Gastroesophageal sphincter (tissue), 4 donors: Measurements from ENCODE around the gene SLC25A13. TPM values are rescaled to one million over a fixed set of nuclear protein-coding genes. Genes with fewer than 3 reads are reported as not detected.

ENCODE experiments used
- ATAC-seq: fragments of 150-250 bp; one replicate; pipeline ENCODE4 v1.9.1; 2016; ENCODE audit warnings: mild to moderate bottlenecking, moderate library complexity
- H3K27ac ChIP-seq, 4 donors: fragments of 200-600 bp; sonication (generic) in 3 of 4; 1 replicate in 3 of 4; 2 replicates in 1 of 4; pipeline ENCODE4 v1.5.1; 2016 to 2019
- H3K27me3 ChIP-seq: fragments of 200-600 bp; sonication (generic); one replicate; pipeline ENCODE4 v1.5.1; 2019
- H3K36me3 ChIP-seq, 2 donors: fragments of 200-600 bp; sonication (generic); one replicate each; pipeline ENCODE4 v1.5.1; 2019; ENCODE audit warnings: control low read depth in 1 of 2
- H3K4me1 ChIP-seq, 3 donors: fragments of 200-600 bp; sonication (generic); 1 replicate in 2 of 3; 2 replicates in 1 of 3; pipeline ENCODE4 v1.5.1; 2016 to 2019; ENCODE audit warnings: control low read depth in 2 of 3
- H3K4me3 ChIP-seq, 2 donors: fragments of 200-600 bp; sonication (generic); one replicate each; pipeline ENCODE4 v1.5.1; 2019; ENCODE audit warnings: mild to moderate bottlenecking in 1 of 2, moderate library complexity in 1 of 2
- H3K9me3 ChIP-seq, 3 donors: fragments of 200-600 bp; sonication (generic); one replicate each; pipeline ENCODE4 v1.5.1; 2017 to 2019; ENCODE audit warnings: control low read depth in 2 of 3
- CTCF ChIP-seq, 4 experiments: fragments of 200-600 bp in 2 of 4; fragments of 450-650 bp in 2 of 4; sonication (generic) in 1 of 4; IDR thresholded peaks; one replicate each; pipeline ENCODE4 v1.5.1; 2017 to 2019; ENCODE audit warnings: antibody characterized with exemption in 4 of 4, mild to moderate bottlenecking in 2 of 4, moderate library complexity in 2 of 4
- EP300 ChIP-seq: sonication (generic); formaldehyde crosslinking; IDR thresholded peaks from one replicate; pipeline ENCODE4 v1.6.1; 2017; ENCODE audit warnings: antibody characterized with exemption, mild to moderate bottlenecking
- POLR2A ChIP-seq, 2 donors: fragments of 450-650 bp; IDR thresholded peaks; one replicate each; pipeline ENCODE4 v1.6.1; 2017; ENCODE audit warnings: antibody characterized with exemption in 2 of 2, mild to moderate bottlenecking in 2 of 2, moderate library complexity in 1 of 2
- POLR2AphosphoS5 ChIP-seq: sonication (generic); formaldehyde crosslinking; IDR thresholded peaks from one replicate; pipeline ENCODE4 v1.6.1; 2017; ENCODE audit warnings: antibody characterized with exemption
- WGBS, 2 donors: methylation state at CpG; one replicate each; pipeline ENCODE4 v1.1.5; 2018; ENCODE audit warnings: low coverage in 1 of 2; 5-methylcytosine and 5-hydroxymethylcytosine counted together
- small RNA-seq, 4 donors: library from RNA; depleted of rRNA; stranded (forward); fragments of <200 nt; gene quantifications; one replicate each; pipeline ENCODE3, GENCODE V24; 2016
- total RNA-seq, 4 donors: library from RNA; depleted of rRNA; stranded (reverse); fragments of >200 nt; gene quantifications; one replicate each; pipeline ENCODE4 v1.1.0, GENCODE V29; 2016

The SLC25A13 gene
- total RNA-seq, 4 donors from 2014 or later = 19.0 to 42.0 (median 28.0) TPM

DNA sequence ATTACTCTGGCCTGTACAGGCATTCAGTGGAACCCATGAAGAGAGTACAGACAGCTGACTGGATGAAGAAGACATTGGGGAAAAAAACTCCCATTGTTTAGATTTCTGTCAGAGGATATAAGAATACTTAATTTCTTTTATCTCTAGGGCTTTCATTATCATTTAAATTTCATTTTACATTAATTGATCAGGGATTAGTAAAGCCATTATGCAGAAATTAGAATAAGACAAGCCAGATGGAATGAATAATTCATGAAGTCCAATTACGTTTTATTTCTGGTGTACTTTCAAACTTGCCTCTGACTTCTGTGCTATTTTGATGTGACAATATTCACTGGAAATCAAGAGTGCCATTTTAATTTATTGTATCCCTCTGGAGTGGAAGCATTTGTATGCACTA lies 247.0 kb downstream of the SLC25A13 start:
- H3K36me3 ChIP-seq = no peaks in the 10 kb centered on the region
- no peaks in the 10 kb centered on the region for H3K9me3 ChIP-seq
- no peak for ATAC-seq
- no peak overlapping the region for H3K4me3 ChIP-seq
- peaks cover 0 to 11% (median 4%) of the 10 kb centered on the region in 3 donors for H3K4me1 ChIP-seq
- 38 to 42% methylated on average over 1 of the region's 1 CpG for WGBS, 2 donors
- peaks cover 13% of the 10 kb centered on the region for H3K27me3 ChIP-seq
- H3K27ac ChIP-seq = no peak overlapping the region
- TF ChIP-seq POLR2A (IDR thresholded peaks at IDR 0.05) = no peak
- no peak for TF ChIP-seq CTCF (IDR thresholded peaks at IDR 0.05)
- TF ChIP-seq EP300 = no peak
- TF ChIP-seq POLR2AphosphoS5 = no peak

Small RNA genes lying within 50 kb of the gene (small RNA-seq; reads per million reads assigned to genes)
- gene AC084368.1 = 0 reads per million in 4 donors
- 0 reads per million in 4 donors for gene MIR591
- 0 reads per million in 4 donors for gene RNU6-364P
- gene RNU6-532P = 0 reads per million in 4 donors
